ENCODE measurements around the gene ITGA4. TPM values are rescaled to one million over a fixed set of nuclear protein-coding genes. Genes with fewer than 3 reads are reported as not detected.

ITGA4 gene
- total and polyA plus RNA-seq, 2 experiments from 2014 or later = 0.39 to 0.44 TPM

- Histone ChIP-seq H3K27ac (no peak overlapping the region), H3K9me3 (ENCODE audit: low read depth) (no peaks in the 10 kb centered on the region), H3K36me3 (no peaks in the 10 kb centered on the region), H3K4me1 (ENCODE audit: low read depth) (no peaks in the 10 kb centered on the region), H3K27me3 (no peaks in the 10 kb centered on the region), H3K4me3 (no peak overlapping the region)
- no peak for TF ChIP-seq CTCF (IDR thresholded peaks at IDR 0.05; ENCODE audit: low read depth, low read length)
- no peak for DNase-seq (ENCODE audit: low read depth in 1 of 2, low spot score in 1 of 2)
These were observed 36.1 kb upstream of the ITGA4 start for GRCh38 chr2:181421131-181421458.

GRCh38 chr2:181421464-181421863 lies 35.7 kb upstream of the ITGA4 start:
- H3K9me3 ChIP-seq (ENCODE audit: low read depth) = no peaks in the 10 kb centered on the region
- H3K27me3 ChIP-seq = no peaks in the 10 kb centered on the region
- DNase-seq (ENCODE audit: low read depth in 1 of 2, low spot score in 1 of 2) = no peak
- no peaks in the 10 kb centered on the region for H3K4me1 ChIP-seq (ENCODE audit: low read depth)
- H3K27ac ChIP-seq = no peak overlapping the region
- no peak overlapping the region for H3K4me3 ChIP-seq
- H3K36me3 ChIP-seq = no peaks in the 10 kb centered on the region
- no peak for TF ChIP-seq CTCF (IDR thresholded peaks at IDR 0.05; ENCODE audit: low read depth, low read length)

- no peaks in the 10 kb centered on the region for H3K27me3 ChIP-seq
- no peaks in the 10 kb centered on the region for H3K36me3 ChIP-seq
- H3K4me1 ChIP-seq (ENCODE audit: low read depth) = no peaks in the 10 kb centered on the region
- no peak overlapping the region for H3K27ac ChIP-seq
- DNase-seq (ENCODE audit: low read depth in 1 of 2, low spot score in 1 of 2) = no peak
- no peaks in the 10 kb centered on the region for H3K9me3 ChIP-seq (ENCODE audit: low read depth)
- TF ChIP-seq CTCF (IDR thresholded peaks at IDR 0.05; ENCODE audit: low read depth, low read length) = no peak
- no peak overlapping the region for H3K4me3 ChIP-seq
These were observed 30.5 kb upstream of the ITGA4 start for GRCh38 chr2:181426672-181427071.

GRCh38 chr2:181430406-181431118 lies 26.6 kb upstream of the ITGA4 start:
- TF ChIP-seq CTCF (IDR thresholded peaks at IDR 0.05; ENCODE audit: low read depth, low read length) = peak; percentile 39

GRCh38 chr2:181431674-181432073 lies 25.5 kb upstream of the ITGA4 start:
- no peak overlapping the region for H3K4me3 ChIP-seq
- no peak for DNase-seq (ENCODE audit: low read depth in 1 of 2, low spot score in 1 of 2)
- no peaks in the 10 kb centered on the region for H3K27me3 ChIP-seq
- no peaks in the 10 kb centered on the region for H3K36me3 ChIP-seq
- H3K27ac ChIP-seq = no peak overlapping the region
- no peaks in the 10 kb centered on the region for H3K9me3 ChIP-seq (ENCODE audit: low read depth)
- no peaks in the 10 kb centered on the region for H3K4me1 ChIP-seq (ENCODE audit: low read depth)
- TF ChIP-seq CTCF (IDR thresholded peaks at IDR 0.05; ENCODE audit: low read depth, low read length) = no peak

More at GRCh38 chr2:181430406-181431118, 26.6 kb upstream of the ITGA4 start:
- DNase-seq (ENCODE audit: low read depth in 1 of 2, low spot score in 1 of 2) = peak in 1 of 2 donors; percentile 14
- H3K4me3 ChIP-seq = no peak overlapping the region
- no peak overlapping the region for H3K27ac ChIP-seq
- H3K4me1 ChIP-seq (ENCODE audit: low read depth) = no peaks in the 10 kb centered on the region
- H3K9me3 ChIP-seq (ENCODE audit: low read depth) = no peaks in the 10 kb centered on the region
- H3K27me3 ChIP-seq = no peaks in the 10 kb centered on the region
- no peaks in the 10 kb centered on the region for H3K36me3 ChIP-seq

Data from cardiac muscle cell (in vitro differentiated cells and primary cell).